ENCODE measurements around the gene SF3B6. TPM values are rescaled to one million over a fixed set of nuclear protein-coding genes. Genes with fewer than 3 reads are reported as not detected.

SF3B6 gene
- polyA plus RNA-seq, 4 donors = 127 to 171 (median 153) TPM

DNA sequence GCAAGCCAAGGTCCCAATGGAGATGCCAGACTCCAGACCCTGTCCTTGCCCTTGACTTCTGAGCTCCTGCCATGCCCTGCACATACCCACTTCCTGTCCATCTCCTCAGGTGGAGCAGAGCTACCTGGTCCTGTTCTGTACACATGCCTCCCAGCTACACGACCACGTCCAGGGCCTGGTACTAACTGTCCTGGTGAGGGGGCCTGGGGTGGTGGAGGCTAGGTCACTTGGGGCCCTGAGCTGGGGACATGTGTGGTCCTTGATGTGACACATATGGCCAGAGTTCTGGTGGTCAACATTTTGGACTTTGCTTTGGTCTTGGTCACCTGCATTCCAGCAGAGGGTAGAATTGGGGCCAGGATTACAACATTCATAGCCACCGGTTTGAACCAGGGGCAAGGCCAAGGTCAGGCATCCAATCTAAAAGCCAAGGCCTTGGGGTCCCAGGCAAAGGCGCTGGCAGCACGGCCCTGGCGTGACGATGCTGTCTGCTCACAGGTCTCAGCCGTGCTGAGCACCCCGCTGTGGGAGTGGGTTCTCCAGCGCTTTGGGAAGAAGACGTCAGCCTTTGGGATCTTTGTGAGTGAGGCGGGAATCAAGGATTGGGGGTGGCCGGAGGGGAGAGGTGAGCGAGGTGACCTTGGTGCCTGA, 53.7 kb downstream of the SF3B6 start:
- DNase-seq (ENCODE audit: low read depth in 4 of 4, low spot score in 2 of 4) = no peak

DNA sequence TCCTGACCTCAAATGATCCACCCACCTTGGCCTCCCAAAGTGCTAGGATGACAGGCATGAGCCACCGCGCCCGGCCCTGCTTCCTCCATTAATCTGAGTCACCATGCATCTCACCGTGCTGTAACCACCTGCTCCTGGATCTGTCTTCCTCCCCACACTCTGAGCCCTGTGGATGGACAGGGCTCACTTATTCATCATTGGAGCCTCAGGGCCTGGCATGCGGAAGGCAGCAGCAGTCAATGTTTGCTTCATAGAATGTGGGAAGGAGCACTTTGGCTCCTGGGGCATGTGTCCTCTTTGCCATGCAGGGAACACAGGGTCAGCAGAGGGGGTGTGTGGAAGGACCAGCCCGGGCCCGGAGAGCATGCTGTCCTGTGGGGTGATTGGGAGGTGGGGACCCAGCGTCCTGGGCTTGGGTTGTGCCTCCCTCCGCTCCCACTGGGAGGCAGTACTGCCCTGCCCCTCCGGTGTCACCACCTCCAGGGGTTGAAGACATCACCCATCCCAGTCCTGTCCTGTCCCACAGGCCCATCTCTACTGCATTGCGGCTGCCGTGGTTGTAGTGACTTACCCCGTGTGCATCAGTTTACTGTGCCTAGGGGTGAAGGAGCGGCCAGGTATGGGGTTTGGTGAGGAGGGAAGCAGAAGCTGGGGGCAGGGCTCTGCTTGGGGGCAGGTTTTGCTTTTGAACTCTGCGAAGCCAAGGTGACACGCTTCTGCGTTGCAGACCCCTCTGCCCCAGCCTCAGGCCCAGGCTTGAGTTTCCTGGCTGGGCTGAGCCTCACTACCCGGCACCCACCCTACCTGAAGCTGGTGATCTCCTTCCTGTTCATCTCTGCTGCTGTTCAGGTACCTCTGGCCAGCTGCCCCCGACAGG, 54.8 kb downstream of the SF3B6 start:
- DNase-seq (ENCODE audit: low read depth in 4 of 4, low spot score in 2 of 4) = no peak

DNA sequence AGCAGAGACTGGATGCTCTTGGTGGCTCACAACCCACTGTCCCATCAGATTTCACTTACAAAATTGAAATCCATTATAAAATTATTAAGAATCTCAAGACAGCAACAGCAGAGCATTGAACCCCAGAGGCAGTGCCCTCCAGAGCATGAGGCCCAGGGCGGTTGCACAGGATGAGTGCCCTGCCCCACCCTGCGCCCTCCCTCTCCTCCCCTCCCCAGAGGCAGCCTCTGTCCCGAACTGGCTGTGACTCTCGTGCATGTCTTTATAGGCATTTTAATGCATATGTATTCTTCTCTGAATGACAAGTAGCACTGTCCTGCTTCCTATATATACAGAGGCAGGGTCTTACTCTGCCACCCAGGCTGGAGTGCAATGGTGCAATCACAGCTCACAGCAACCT, 55.9 kb downstream of the SF3B6 start:
- no peak for DNase-seq (ENCODE audit: low read depth in 4 of 4, low spot score in 2 of 4)

DNA sequence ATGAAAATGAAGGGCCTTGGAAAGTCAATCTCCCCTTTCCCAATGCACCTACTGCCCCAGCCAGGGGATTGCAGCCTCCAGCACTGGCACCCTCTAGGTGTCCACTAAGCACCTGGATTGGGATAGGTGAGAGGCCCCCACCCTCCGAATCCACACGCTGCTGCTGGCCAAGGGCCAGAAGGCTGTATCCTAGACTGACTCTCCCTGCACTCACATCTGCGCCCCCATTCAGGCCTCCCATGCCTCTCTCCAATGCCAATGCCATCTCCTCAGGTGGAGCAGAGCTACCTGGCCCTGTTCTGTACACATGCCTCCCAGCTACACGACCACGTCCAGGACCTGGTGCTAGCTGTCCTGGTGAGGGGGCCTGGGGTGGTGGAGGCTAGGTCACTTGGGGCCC, 56.4 kb downstream of the SF3B6 start:
- DNase-seq (ENCODE audit: low read depth in 4 of 4, low spot score in 2 of 4) = no peak

DNA sequence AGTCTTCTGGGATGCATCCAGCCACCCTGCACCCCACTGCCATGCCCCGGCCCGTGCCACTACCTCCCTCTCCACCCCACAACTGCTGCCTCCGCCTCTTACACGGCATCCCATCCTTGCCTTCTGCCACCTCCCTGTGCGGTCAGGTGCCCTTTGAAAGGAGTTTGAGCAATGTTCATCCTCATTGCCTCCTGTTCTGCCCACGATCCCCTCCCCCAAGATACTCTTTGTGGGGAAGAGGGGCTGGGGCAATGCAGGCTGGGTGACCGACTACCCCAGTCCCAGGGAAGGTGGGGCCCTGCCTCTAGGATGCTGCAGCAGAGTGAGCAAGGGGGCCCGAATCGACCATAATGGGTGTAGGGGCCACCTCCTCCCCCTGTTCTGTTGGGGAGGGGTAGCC, 57.9 kb downstream of the SF3B6 start:
- no peak for DNase-seq (ENCODE audit: low read depth in 4 of 4, low spot score in 2 of 4)

DNA sequence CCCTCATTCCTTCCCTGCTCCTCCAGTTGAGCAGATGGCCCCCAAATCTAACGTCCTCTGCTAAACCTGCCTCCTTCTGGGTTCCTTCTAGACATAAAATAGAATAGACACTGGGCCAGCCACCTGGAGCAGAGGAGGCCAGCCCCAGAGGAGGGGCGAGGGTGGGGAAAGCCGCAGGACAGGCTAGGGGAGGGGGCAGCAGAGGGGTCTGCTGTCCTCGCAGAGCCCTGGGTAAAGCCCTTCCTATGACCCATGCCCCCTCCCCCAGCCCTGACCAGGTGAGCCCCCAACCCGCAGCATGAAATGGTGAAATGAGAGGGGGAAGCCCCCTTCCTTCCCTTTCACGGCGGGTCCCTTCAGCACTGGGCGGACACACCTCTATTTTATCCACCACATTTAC, 58.4 kb downstream of the SF3B6 start:
- DNase-seq (ENCODE audit: low read depth in 4 of 4, low spot score in 2 of 4) = no peak

Other genes starting within 250 kb of the SF3B6 start
- 10 to 100 TPM; 15.8 to 25.7 (median 19.0) TPM for gene ATAD2B, start 149.2 kb downstream of the SF3B6 start, polyA plus RNA-seq (ENCODE audit: insufficient read length in 4 of 4)
- 10 to 100 TPM; 15.4 to 19.3 (median 17.7) TPM for gene UBXN2A, start 135.9 kb downstream of the SF3B6 start, polyA plus RNA-seq (ENCODE audit: insufficient read length in 4 of 4)
- 1 to 10 TPM; 2.9 to 3.9 (median 3.7) TPM for gene MFSD2B, start 66.2 kb downstream of the SF3B6 start, polyA plus RNA-seq (ENCODE audit: insufficient read length in 4 of 4)
- 10 to 100 TPM; 14.4 to 15.8 (median 14.8) TPM for gene WDCP, start 28.9 kb downstream of the SF3B6 start, polyA plus RNA-seq (ENCODE audit: insufficient read length in 4 of 4)
- 10 to 100 TPM; 10.8 to 12.1 (median 10.9) TPM for gene FKBP1B, start 26.6 kb downstream of the SF3B6 start, polyA plus RNA-seq (ENCODE audit: insufficient read length in 4 of 4)
- gene TP53I3, start 8.5 kb upstream of the SF3B6 start, polyA plus RNA-seq (ENCODE audit: insufficient read length in 4 of 4) = 10 to 100 TPM; 44.2 to 58.9 (median 48.1) TPM
- gene PFN4, start 47.0 kb upstream of the SF3B6 start, polyA plus RNA-seq (ENCODE audit: insufficient read length in 4 of 4) = 1 to 10 TPM; 1.9 to 3.7 (median 2.9) TPM
- 10 to 100 TPM; 24.3 to 27.5 (median 26.4) TPM for gene FAM228B, start 47.1 kb upstream of the SF3B6 start, polyA plus RNA-seq (ENCODE audit: insufficient read length in 4 of 4)
- 1 to 10 TPM in 2 of 4 donors, under 1 TPM in 2; 0.70 to 1.6 (median 1.0) TPM for gene FAM228A, start 98.7 kb upstream of the SF3B6 start, polyA plus RNA-seq (ENCODE audit: insufficient read length in 4 of 4)

Measured in left renal cortex interstitium (tissue), 4 donors.